OCI-LY3 (cell line): ENCODE measurements around the gene IQCN.

ENCODE experiments used
- H2AFZ ChIP-seq: fragments of 200-600, 300-600 bp; shearing (Covaris generic); 2 replicates; pipeline ENCODE4 v1.6.0; 2014; ENCODE audit warnings: antibody characterized with exemption, low read depth, low read length
- H3K27ac ChIP-seq: fragments of 200-600, 300-600 bp; sonication (generic); 2 replicates; pipeline ENCODE4 v1.5.1; 2014; ENCODE audit warnings: mild to moderate bottlenecking, low read length, moderate library complexity, mixed read lengths
- H3K27me3 ChIP-seq: fragments of 200-600, 300-600 bp; sonication (generic); 2 replicates; pipeline ENCODE4 v1.6.1; 2014; ENCODE audit warnings: low read depth, low read length, mixed read lengths
- H3K36me3 ChIP-seq: fragments of 200-600, 300-600 bp; sonication (generic); replicated peaks from 2 replicates; pipeline ENCODE3; 2014; ENCODE audit warnings: low read depth, low read length, mixed read lengths
- H3K4me1 ChIP-seq: fragments of 300-600, 200-600 bp; sonication (generic); 2 replicates; pipeline ENCODE4 v1.6.1; 2014; ENCODE audit warnings: low read length, mixed read lengths
- H3K4me2 ChIP-seq: fragments of 200-600, 300-600 bp; sonication (generic); 2 replicates; pipeline ENCODE4 v1.6.1; 2014; ENCODE audit warnings: low read length, mixed read lengths
- H3K4me3 ChIP-seq: fragments of 300-600, 200-600 bp; sonication (generic); 2 replicates; pipeline ENCODE4 v1.5.1; 2014; ENCODE audit warnings: antibody characterized with exemption, mild to moderate bottlenecking, low read length, moderate library complexity
- H3K79me2 ChIP-seq: fragments of 300-600, 200-600 bp; shearing (Covaris generic); 2 replicates; pipeline ENCODE4 v1.6.1; 2014; ENCODE audit warnings: mild to moderate bottlenecking, low read length, mixed read lengths
- H3K9ac ChIP-seq: fragments of 300-600, 200-600 bp; shearing (Covaris generic); 2 replicates; pipeline ENCODE4 v1.6.0; 2014; ENCODE audit warnings: mild to moderate bottlenecking, low read length, moderate library complexity
- H3K9me3 ChIP-seq: fragments of 200-600, 300-600 bp; shearing (Covaris generic); 2 replicates; pipeline ENCODE4 v1.6.1; 2014; ENCODE audit warnings: low read length, mixed read lengths; ENCODE audit not compliant: insufficient read depth
- H4K20me1 ChIP-seq: fragments of 200-600, 300-600 bp; sonication (generic); 2 replicates; pipeline ENCODE4 v1.6.1; 2016; ENCODE audit warnings: low read length, mixed read lengths; ENCODE audit not compliant: insufficient read depth
- CTCF ChIP-seq: fragments of 200-600, 300-600 bp; sonication (generic); IDR thresholded peaks from 2 replicates; pipeline ENCODE4 v1.5.1; 2014; ENCODE audit warnings: antibody characterized with exemption, low read length, low read depth
- EZH2phosphoT487 ChIP-seq: fragments of 200-600 bp; shearing (Covaris generic); IDR thresholded peaks from 2 replicates; pipeline ENCODE4 v1.6.1; 2018; ENCODE audit warnings: antibody characterized with exemption, mixed run types, low read depth

Gene IQCN

GRCh38 chr19:18224525-18225354 is 49.5 kb downstream of the IQCN start:
- Histone ChIP-seq H3K36me3 (no peaks in the 10 kb centered on the region), H3K4me2 (no peak overlapping the region), H3K4me1 (peaks cover 5% of the 10 kb centered on the region), H3K27me3 (peaks cover under 1% of the 10 kb centered on the region; the same call in 1 of the 2 replicates), H3K9ac (no peak overlapping the region), H4K20me1 (no peaks in the 10 kb centered on the region), H2AFZ (no peak overlapping the region), H3K27ac (no peak overlapping the region), H3K9me3 (no peaks in the 10 kb centered on the region), H3K4me3 (peak overlapping the region; percentile 24; the same call in 1 of the 2 replicates), H3K79me2 (no peaks in the 10 kb centered on the region)
- no peak for TF ChIP-seq CTCF
- TF ChIP-seq EZH2phosphoT487, result no peak

GRCh38 chr19:18223860-18224524 is 50.3 kb downstream of the IQCN start:
- Histone ChIP-seq H3K79me2 (no peaks in the 10 kb centered on the region), H3K4me1 (peaks cover 11% of the 10 kb centered on the region), H2AFZ (no peak overlapping the region), H3K27ac (no peak overlapping the region), H4K20me1 (no peaks in the 10 kb centered on the region), H3K4me2 (no peak overlapping the region), H3K4me3 (no peak overlapping the region), H3K27me3 (no peaks in the 10 kb centered on the region), H3K9ac (no peak overlapping the region), H3K9me3 (no peaks in the 10 kb centered on the region), H3K36me3 (no peaks in the 10 kb centered on the region)
- TF ChIP-seq EZH2phosphoT487 (no peak), CTCF (no peak)

- Histone ChIP-seq H3K9ac (no peak overlapping the region), H2AFZ (no peak overlapping the region), H3K27ac (no peak overlapping the region), H3K4me2 (no peak overlapping the region), H3K79me2 (no peaks in the 10 kb centered on the region), H3K36me3 (no peaks in the 10 kb centered on the region), H3K27me3 (no peaks in the 10 kb centered on the region), H4K20me1 (no peaks in the 10 kb centered on the region), H3K4me3 (no peak overlapping the region), H3K9me3 (no peaks in the 10 kb centered on the region), H3K4me1 (peaks cover 11% of the 10 kb centered on the region)
- no peak for TF ChIP-seq CTCF
- no peak for TF ChIP-seq EZH2phosphoT487
Observed at GRCh38 chr19:18221815-18222725, 52.2 kb downstream of the IQCN start.
